ENCODE results near the gene MPPED2. TPM values are rescaled to one million over a fixed set of nuclear protein-coding genes. Genes with fewer than 3 reads are reported as not detected.
A peak's percentile ranks its signal among the peaks of the same experiment; 100 is the strongest.

The MPPED2 gene
- total RNA-seq, 1 donor from 2014 or later = 1.6 TPM

DNA sequence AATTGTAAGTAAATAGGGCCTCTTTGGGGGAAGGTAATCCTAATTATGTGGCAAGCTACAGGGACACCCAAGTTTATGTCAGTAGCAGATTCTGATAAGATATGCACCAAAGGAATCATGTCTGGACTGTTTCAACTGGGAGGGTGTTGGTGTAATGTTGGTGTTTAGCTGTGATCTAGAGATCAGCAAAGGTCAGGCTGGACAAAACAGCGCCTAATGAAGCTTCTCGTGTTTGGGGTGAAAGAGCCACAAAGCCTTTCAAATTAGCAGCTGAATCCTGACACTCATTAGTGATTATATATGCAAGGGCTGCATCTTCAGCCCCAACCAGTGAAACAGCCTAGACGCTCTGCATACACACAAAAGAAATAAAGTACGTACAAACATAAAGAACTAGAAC lies 106.3 kb downstream of the MPPED2 start:
- TF ChIP-seq, protein P1, sequence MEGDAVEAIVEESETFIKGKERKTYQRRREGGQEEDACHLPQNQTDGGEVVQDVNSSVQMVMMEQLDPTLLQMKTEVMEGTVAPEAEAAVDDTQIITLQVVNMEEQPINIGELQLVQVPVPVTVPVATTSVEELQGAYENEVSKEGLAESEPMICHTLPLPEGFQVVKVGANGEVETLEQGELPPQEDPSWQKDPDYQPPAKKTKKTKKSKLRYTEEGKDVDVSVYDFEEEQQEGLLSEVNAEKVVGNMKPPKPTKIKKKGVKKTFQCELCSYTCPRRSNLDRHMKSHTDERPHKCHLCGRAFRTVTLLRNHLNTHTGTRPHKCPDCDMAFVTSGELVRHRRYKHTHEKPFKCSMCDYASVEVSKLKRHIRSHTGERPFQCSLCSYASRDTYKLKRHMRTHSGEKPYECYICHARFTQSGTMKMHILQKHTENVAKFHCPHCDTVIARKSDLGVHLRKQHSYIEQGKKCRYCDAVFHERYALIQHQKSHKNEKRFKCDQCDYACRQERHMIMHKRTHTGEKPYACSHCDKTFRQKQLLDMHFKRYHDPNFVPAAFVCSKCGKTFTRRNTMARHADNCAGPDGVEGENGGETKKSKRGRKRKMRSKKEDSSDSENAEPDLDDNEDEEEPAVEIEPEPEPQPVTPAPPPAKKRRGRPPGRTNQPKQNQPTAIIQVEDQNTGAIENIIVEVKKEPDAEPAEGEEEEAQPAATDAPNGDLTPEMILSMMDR (IDR thresholded peaks at IDR 0.05; ENCODE audit: insufficient read depth, low read depth, low read length) = no peak
- no peak for TF ChIP-seq EZH2 (IDR thresholded peaks at IDR 0.05; ENCODE audit: insufficient read depth, low read length)
- Mint-ChIP-seq H3K36me3 (ENCODE audit: low read depth, unreplicated experiment) (no peaks in the 10 kb centered on the region), H3K4me1 (ENCODE audit: low read depth, unreplicated experiment) (peaks cover 8% of the 10 kb centered on the region), H3K27me3 (ENCODE audit: low read depth, unreplicated experiment) (no peaks in the 10 kb centered on the region), H3K4me3 (ENCODE audit: unreplicated experiment) (no peak overlapping the region), H3K9me3 (ENCODE audit: unreplicated experiment) (no peaks in the 10 kb centered on the region), H3K27ac (ENCODE audit: unreplicated experiment) (no peak overlapping the region)
- Histone ChIP-seq H3K9ac (ENCODE audit: low read length) (no peak overlapping the region), H3K4me3 (ENCODE audit: insufficient read depth, low read depth, low read length) (no peak overlapping the region), H3K36me3 (ENCODE audit: insufficient read depth, low read length) (no peaks in the 10 kb centered on the region), H3K4me2 (ENCODE audit: low read length) (no peak overlapping the region), H3K27ac (ENCODE audit: low read depth, low read length) (no peak overlapping the region), H3K9me3 (ENCODE audit: insufficient read depth, low read depth, low read length) (no peaks in the 10 kb centered on the region), H3K4me1 (ENCODE audit: insufficient read depth, low read length) (no peaks in the 10 kb centered on the region), H4K20me1 (ENCODE audit: insufficient read depth, low read length) (no peaks in the 10 kb centered on the region), H3K27me3 (ENCODE audit: insufficient read depth, low read length) (no peaks in the 10 kb centered on the region), H3K79me2 (ENCODE audit: insufficient read depth, low read length) (no peaks in the 10 kb centered on the region), H2AFZ (ENCODE audit: low read depth, low read length) (no peak overlapping the region)
- DNase-seq (ENCODE audit: low read depth) = no peak
- FAIRE-seq = no peak

DNA sequence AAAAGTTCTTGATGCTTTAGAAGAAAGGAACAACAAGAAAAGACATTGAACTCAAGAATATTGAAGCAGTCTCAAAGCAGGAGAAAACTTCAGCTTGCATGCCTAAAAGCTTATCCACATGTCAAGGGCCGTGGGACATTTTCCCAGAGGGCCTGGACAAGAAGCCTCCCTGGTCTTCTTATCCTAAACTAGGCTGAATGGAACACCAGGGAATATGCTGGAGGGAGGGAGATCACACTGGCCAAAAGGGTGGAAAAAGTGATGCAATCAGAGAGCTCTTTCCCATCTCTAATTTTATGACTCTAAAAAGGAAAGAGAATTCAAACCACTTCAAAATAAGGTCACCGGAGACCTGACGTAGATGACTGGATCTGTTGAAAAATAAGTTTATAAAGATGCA lies 107.2 kb downstream of the MPPED2 start:
- Histone ChIP-seq H3K4me2 (ENCODE audit: low read length) (no peak overlapping the region), H4K20me1 (ENCODE audit: insufficient read depth, low read length) (no peaks in the 10 kb centered on the region), H3K9me3 (ENCODE audit: insufficient read depth, low read depth, low read length) (no peaks in the 10 kb centered on the region), H3K4me3 (ENCODE audit: insufficient read depth, low read depth, low read length) (no peak overlapping the region), H3K27ac (ENCODE audit: low read depth, low read length) (no peak overlapping the region), H3K4me1 (ENCODE audit: insufficient read depth, low read length) (no peaks in the 10 kb centered on the region), H3K36me3 (ENCODE audit: insufficient read depth, low read length) (no peaks in the 10 kb centered on the region), H3K79me2 (ENCODE audit: insufficient read depth, low read length) (no peaks in the 10 kb centered on the region), H3K27me3 (ENCODE audit: insufficient read depth, low read length) (no peaks in the 10 kb centered on the region), H2AFZ (ENCODE audit: low read depth, low read length) (no peak overlapping the region), H3K9ac (ENCODE audit: low read length) (no peak overlapping the region)
- H3K36me3 Mint-ChIP-seq (ENCODE audit: low read depth, unreplicated experiment) = no peaks in the 10 kb centered on the region
- no peaks in the 10 kb centered on the region for H3K9me3 Mint-ChIP-seq (ENCODE audit: unreplicated experiment)
- peaks cover 8% of the 10 kb centered on the region for H3K4me1 Mint-ChIP-seq (ENCODE audit: low read depth, unreplicated experiment)
- no peak overlapping the region for H3K4me3 Mint-ChIP-seq (ENCODE audit: unreplicated experiment)
- no peak for FAIRE-seq
- no peak for TF ChIP-seq EZH2 (IDR thresholded peaks at IDR 0.05; ENCODE audit: insufficient read depth, low read length)
- TF ChIP-seq, protein P1 (IDR thresholded peaks at IDR 0.05; ENCODE audit: insufficient read depth, low read depth, low read length) = no peak
- DNase-seq (ENCODE audit: low read depth) = no peak
- no peaks in the 10 kb centered on the region for H3K27me3 Mint-ChIP-seq (ENCODE audit: low read depth, unreplicated experiment)
- peak overlapping the region; percentile 61 for H3K27ac Mint-ChIP-seq (ENCODE audit: unreplicated experiment)

DNA sequence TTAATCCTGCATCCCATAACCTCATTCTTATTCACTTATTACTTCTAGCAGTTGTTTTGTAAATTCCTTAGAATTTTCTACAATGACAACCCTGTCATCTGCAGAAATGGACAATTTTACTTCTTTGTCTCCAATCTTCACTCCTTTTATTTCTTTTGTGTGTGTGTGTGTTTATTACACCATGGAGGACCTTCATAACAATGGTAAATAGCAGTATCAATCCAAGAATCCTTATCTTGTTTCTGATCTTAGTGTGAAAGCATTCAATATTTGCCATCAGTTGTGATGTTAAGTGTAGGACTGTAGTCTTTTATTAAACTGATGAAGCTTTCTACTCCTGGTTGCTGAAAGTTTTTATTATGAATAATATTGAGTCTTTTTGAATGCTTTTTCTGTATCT lies 109.1 kb downstream of the MPPED2 start:
- TF ChIP-seq, protein P1 (IDR thresholded peaks at IDR 0.05; ENCODE audit: insufficient read depth, low read depth, low read length) = no peak
- no peak for TF ChIP-seq EZH2 (IDR thresholded peaks at IDR 0.05; ENCODE audit: insufficient read depth, low read length)
- Histone ChIP-seq H3K9ac (ENCODE audit: low read length) (no peak overlapping the region), H3K4me3 (ENCODE audit: insufficient read depth, low read depth, low read length) (no peak overlapping the region), H3K27me3 (ENCODE audit: insufficient read depth, low read length) (no peaks in the 10 kb centered on the region), H2AFZ (ENCODE audit: low read depth, low read length) (no peak overlapping the region), H3K27ac (ENCODE audit: low read depth, low read length) (no peak overlapping the region), H3K4me2 (ENCODE audit: low read length) (no peak overlapping the region), H3K79me2 (ENCODE audit: insufficient read depth, low read length) (no peaks in the 10 kb centered on the region), H3K9me3 (ENCODE audit: insufficient read depth, low read depth, low read length) (no peaks in the 10 kb centered on the region), H3K36me3 (ENCODE audit: insufficient read depth, low read length) (no peaks in the 10 kb centered on the region), H4K20me1 (ENCODE audit: insufficient read depth, low read length) (no peaks in the 10 kb centered on the region), H3K4me1 (ENCODE audit: insufficient read depth, low read length) (no peaks in the 10 kb centered on the region)
- Mint-ChIP-seq H3K4me1 (ENCODE audit: low read depth, unreplicated experiment) (peaks cover 8% of the 10 kb centered on the region), H3K27ac (ENCODE audit: unreplicated experiment) (no peak overlapping the region), H3K36me3 (ENCODE audit: low read depth, unreplicated experiment) (no peaks in the 10 kb centered on the region), H3K27me3 (ENCODE audit: low read depth, unreplicated experiment) (no peaks in the 10 kb centered on the region), H3K4me3 (ENCODE audit: unreplicated experiment) (no peak overlapping the region), H3K9me3 (ENCODE audit: unreplicated experiment) (no peaks in the 10 kb centered on the region)
- FAIRE-seq (no peak), DNase-seq (ENCODE audit: low read depth) (no peak)
